ENCODE data around the gene MYL3. TPM values are rescaled to one million over a fixed set of nuclear protein-coding genes. Genes with fewer than 3 reads are reported as not detected.

MYL3 gene
- total and polyA plus RNA-seq, 4 donors = 1.9 to 4.1 (median 2.6) TPM

DNA sequence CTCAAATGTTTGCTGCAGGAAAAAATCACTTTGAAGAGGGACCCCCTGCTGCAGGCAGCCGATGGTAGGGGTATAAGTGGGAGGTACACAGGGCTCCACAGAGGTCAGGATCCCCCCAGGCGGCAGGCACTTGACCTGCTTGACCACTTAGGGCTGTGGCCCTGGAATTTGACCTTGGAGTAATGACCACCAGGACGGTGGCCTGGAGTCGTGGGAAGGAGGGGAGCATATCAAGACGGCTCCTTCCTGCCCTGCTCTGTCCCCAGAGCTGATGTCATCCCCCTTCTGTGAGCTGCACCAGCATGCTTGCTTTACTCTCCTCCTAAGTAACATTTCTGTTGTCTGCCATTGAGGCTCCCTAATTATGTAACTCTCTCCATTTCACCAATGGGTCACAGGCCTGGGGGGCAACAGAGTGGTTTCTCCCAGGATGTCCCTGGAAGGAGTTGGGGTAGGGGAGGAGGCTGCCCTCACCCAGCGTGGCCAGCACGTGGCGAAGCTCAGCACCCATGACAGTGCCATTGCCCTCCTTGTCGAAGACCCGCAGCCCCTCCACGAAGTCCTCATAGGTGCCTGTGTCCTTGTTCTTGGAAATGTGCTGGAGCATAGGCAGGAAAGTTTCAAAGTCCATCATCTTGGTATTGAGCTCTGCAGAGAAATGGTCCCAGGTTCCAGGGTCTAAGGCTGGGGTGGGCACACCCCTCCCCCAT lies 4.1 kb downstream of the MYL3 start:
- peak overlapping the region in 1 of 2 donors; percentile 90 for H3K27ac ChIP-seq (ENCODE audit: low read depth in 1 of 2, low read length in 1 of 2)
- peak in 1 of 3 donors; percentile 9 for DNase-seq
- no peak for TF ChIP-seq CTCF (IDR thresholded peaks at IDR 0.05; ENCODE audit: control extremely low read depth, extremely low read depth)
- H3K36me3 ChIP-seq (ENCODE audit: control insufficient read depth in 4 of 4, insufficient read depth in 4 of 4, low read length in 4 of 4) = no peaks in the 10 kb centered on the region
- H3K4me3 ChIP-seq = no peak overlapping the region
- no peak overlapping the region for H3K9ac ChIP-seq (ENCODE audit: insufficient read depth in 1 of 2, low read length in 2 of 2)
- WGBS, 2 donors = 82 to 88% methylated on average over 11 of the region's 11 CpGs
- peaks cover 0 to 13% (median 7%) of the 10 kb centered on the region in 5 donors for H3K4me1 ChIP-seq (ENCODE audit: control insufficient read depth in 5 of 5, insufficient read depth in 5 of 5, low read length in 5 of 5)
- H3K9me3 ChIP-seq (ENCODE audit: control insufficient read depth in 4 of 4, insufficient read depth in 3 of 4, low read length in 3 of 4) = no peaks in the 10 kb centered on the region
- no peaks in the 10 kb centered on the region for H3K27me3 ChIP-seq (ENCODE audit: control insufficient read depth in 3 of 3, insufficient read depth in 3 of 3, low read length in 2 of 3)
- ATAC-seq (ENCODE audit: insufficient read depth, low FRiP score) = no peak

GRCh38 chr3:46858456-46858855 lies 4.8 kb downstream of the MYL3 start:
- Histone ChIP-seq H3K27ac (ENCODE audit: low read depth in 1 of 2, low read length in 1 of 2) (peak overlapping the region in 1 of 2 donors; percentile 90), H3K9ac (ENCODE audit: insufficient read depth in 1 of 2, low read length in 2 of 2) (no peak overlapping the region), H3K36me3 (ENCODE audit: control insufficient read depth in 4 of 4, insufficient read depth in 4 of 4, low read length in 4 of 4) (no peaks in the 10 kb centered on the region), H3K4me3 (no peak overlapping the region), H3K4me1 (ENCODE audit: control insufficient read depth in 5 of 5, insufficient read depth in 5 of 5, low read length in 5 of 5) (peaks cover 0 to 6% (median under 1%) of the 10 kb centered on the region in 5 donors), H3K27me3 (ENCODE audit: control insufficient read depth in 3 of 3, insufficient read depth in 3 of 3, low read length in 2 of 3) (no peaks in the 10 kb centered on the region), H3K9me3 (ENCODE audit: control insufficient read depth in 4 of 4, insufficient read depth in 3 of 4, low read length in 3 of 4) (no peaks in the 10 kb centered on the region)
- no peak for ATAC-seq (ENCODE audit: insufficient read depth, low FRiP score)
- no peak for TF ChIP-seq CTCF (IDR thresholded peaks at IDR 0.05; ENCODE audit: control extremely low read depth, extremely low read depth)
- DNase-seq = peak in 1 of 3 donors; percentile 7
- WGBS, 2 donors = 91 to 95% methylated on average over 6 of the region's 6 CpGs

- Histone ChIP-seq H3K4me3 (no peak overlapping the region), H3K27me3 (ENCODE audit: control insufficient read depth in 3 of 3, insufficient read depth in 3 of 3, low read length in 2 of 3) (no peaks in the 10 kb centered on the region), H3K4me1 (ENCODE audit: control insufficient read depth in 5 of 5, insufficient read depth in 5 of 5, low read length in 5 of 5) (peaks cover 0 to 3% (median 0%) of the 10 kb centered on the region in 5 donors), H3K9me3 (ENCODE audit: control insufficient read depth in 4 of 4, insufficient read depth in 3 of 4, low read length in 3 of 4) (no peaks in the 10 kb centered on the region), H3K36me3 (ENCODE audit: control insufficient read depth in 4 of 4, insufficient read depth in 4 of 4, low read length in 4 of 4) (no peaks in the 10 kb centered on the region), H3K9ac (ENCODE audit: insufficient read depth in 1 of 2, low read length in 2 of 2) (no peak overlapping the region), H3K27ac (ENCODE audit: low read depth in 1 of 2, low read length in 1 of 2) (peak overlapping the region in 1 of 2 donors; percentile 90)
- 72 to 85% methylated on average over 10 of the region's 10 CpGs for WGBS, 2 donors
- TF ChIP-seq CTCF (IDR thresholded peaks at IDR 0.05; ENCODE audit: control extremely low read depth, extremely low read depth) = no peak
- no peak for DNase-seq
- no peak for ATAC-seq (ENCODE audit: insufficient read depth, low FRiP score)
Measured at GRCh38 chr3:46857485-46858341, 5.5 kb downstream of the MYL3 start.
